Pons (tissue), 1 donor: ENCODE measurements around the gene PYROXD2.

Source experiments
- DNase-seq: peaks from one replicate; pipeline ENCODE4 v3.0.0-alpha.2; 2016; ENCODE audit warnings: low spot score

The PYROXD2 gene

DNA sequence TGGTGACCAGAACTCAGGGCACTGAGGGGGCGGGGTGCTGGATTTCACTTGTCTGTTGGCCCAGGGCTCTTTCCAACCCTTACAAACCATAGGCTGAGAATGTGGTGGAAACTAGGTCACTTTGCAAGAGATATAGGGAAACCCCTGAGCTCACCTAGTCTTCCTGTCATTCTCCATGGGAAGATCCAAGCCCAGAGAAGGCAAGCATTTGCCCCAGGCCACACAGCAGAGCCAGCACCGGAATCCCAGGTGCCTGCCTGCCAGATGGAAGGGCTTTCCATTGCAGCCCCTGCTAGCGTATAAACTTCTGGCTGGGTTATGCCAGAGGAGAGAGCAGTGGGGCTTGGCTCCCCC, 427 bp downstream of the PYROXD2 start:
- no peak for DNase-seq

- DNase-seq, result no peak
Measured at GRCh38 chr10:98411768-98412167, 3.2 kb downstream of the PYROXD2 start.

GRCh38 chr10:98411166-98411565, 3.8 kb downstream of the PYROXD2 start:
- no peak for DNase-seq

GRCh38 chr10:98410759-98411158, 4.2 kb downstream of the PYROXD2 start:
- DNase-seq, result no peak

DNA sequence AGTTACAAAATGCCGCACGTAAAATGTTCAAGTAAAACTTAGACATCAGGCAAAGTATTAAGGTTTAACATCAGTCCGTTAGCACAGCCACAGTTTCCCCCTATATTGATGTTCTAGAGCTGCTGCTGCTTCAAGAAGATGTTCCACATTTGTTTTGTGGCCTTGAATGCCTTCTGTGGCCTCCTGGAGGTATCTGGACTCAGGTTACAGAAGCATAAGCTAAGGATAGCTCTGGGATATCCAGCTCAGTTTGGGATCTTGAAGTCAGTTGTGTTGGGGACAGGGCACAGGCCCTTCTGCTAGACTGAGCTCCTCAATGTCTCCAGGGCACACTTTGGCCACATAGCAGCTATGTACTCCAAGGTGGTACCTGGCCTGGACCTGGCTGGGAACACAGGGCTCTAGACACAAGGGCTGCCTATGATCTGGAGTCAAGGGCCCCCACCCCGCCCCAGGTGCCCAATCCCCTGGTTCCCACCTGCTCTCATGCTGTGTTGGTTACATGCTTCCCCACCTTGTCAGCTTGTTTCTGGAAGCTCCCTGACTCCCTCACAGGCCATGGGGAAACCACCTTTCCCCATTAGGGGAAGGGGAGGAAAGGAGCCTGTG, 4.7 kb downstream of the PYROXD2 start:
- DNase-seq, result no peak

- DNase-seq, result no peak
Measured at GRCh38 chr10:98408799-98409198, 6.2 kb downstream of the PYROXD2 start.

- no peak for DNase-seq
Measured at GRCh38 chr10:98407744-98408241, 7.2 kb downstream of the PYROXD2 start.

DNA sequence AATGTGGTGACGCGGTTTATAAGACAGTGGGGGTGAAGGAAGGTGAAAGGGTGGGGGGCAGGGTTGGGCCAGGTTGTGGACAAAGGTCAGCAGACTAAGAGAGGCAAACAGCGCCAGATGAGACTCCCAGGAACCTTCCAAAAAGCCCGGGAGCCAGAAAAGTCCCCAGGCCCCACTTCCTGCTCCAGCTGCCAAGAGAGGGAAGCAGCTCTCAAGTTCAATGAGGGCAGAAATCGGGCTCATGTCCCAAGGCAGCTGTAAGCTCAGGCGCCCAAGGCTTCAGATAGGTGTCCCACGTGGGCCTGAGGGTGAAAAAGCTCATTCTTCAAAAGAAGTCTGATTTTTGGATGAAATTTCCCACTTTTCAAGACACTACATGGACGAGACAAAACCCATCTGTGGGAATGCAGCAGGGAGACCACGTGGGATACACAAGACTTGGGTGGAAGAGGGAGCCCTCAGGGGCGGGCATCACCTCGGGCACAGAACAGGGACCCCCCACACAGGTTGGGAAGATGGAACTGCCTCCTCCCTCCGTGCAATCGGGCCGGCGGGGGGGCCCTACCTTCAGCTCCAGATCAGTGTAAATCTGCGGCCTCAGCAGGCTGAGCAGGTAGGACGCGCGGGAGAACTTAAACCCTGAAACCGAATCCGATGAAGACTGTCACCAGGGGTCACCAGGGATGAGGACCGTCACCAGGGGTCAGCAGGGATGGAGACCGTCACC, 7.8 kb downstream of the PYROXD2 start:
- no peak for DNase-seq

DNA sequence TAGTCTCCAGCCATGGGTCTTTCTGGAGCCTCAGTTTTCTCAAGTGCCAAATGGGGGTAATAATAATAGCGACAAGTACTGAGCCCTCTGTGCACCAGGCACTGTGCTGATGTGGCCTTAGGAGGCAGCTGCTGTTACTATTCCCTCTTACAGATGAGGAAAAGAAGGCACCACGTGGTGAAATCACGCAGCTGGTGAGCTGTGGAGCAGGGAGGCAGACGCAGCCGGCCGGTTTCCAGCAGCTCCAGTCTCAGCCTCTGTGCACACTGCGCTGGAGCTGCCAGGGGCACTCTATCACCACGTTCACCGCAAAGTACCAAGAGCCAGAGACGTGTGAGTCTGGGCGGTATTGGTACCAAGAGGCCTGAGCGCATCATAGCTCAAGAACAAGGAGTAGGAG, 9.6 kb downstream of the PYROXD2 start:
- DNase-seq, result peak; percentile 35

DNA sequence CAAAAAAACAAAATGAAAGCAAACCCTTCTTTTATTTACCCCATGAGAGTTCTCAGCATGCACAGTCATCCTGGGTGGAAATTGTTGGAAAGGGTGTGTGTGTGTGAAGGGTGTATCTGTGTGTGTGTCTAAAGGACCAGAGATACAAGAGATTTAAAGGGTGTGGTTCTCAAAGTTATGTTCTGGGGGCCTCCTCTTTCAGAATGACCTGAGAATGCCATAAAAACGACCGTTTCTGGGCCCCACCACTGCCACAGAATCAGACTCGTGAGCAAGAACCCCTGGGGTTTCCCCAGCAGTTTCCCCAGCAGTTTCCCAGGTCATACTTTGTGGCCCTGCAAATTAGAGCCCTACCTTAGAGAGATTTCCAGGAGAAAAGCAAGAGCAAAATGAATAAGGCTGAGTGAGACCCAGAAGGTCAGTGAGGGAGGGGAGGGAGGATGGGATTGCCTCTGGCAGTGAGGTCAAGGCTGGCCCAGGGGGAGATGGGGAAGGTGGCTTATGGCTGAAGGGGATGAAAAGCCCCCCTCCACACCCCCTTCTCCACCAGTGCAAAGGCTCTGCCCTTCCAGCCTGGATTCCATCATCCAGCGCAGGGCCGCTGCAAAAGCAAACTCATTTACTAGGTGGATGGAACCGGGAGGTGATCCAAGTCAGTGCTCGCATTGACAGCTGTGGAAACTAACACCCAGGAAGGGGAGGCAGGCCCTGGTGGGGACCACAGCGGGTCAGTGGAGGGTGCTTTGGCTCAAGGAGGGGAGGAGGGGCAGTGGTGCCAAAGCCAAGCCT, 10.2 kb downstream of the PYROXD2 start:
- no peak for DNase-seq

DNA sequence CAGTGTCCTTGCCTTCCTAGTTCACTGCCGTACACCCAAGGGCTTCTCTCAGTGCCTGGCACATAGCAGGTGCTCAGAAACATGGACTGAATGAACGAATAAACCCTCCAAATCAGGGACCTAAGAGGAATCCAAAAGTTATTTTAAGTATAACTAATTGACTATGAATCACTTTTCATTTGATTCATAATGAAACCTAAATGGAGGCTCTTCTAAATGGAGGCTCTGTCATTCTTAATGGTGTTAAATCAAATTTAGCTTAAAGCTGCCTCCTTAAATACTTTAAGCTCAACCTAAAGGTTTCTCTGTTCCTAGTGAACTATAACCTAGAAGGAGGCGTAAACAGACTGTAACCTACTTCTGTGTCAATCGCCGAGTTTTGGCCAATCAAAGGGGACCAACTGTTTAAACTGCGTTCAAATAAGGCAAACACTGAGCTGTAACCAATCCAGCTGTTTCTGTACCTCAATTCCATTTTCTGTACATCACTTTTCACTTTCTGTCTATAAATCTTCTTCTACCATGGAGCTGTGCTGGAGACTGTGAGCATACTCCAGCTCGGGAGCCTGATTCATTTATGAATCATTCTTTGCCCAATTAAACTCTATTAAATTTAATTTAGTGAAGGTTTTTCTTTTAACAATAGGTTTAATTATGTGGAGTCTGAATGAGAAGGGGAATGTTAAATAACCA, 11.0 kb downstream of the PYROXD2 start:
- no peak for DNase-seq

GRCh38 chr10:98402931-98403718, 11.9 kb downstream of the PYROXD2 start:
- DNase-seq, result no peak

- DNase-seq, result no peak
Measured at GRCh38 chr10:98402478-98402877, 12.5 kb downstream of the PYROXD2 start.

GRCh38 chr10:98400482-98400881, 14.5 kb downstream of the PYROXD2 start:
- no peak for DNase-seq

- no peak for DNase-seq
Measured at GRCh38 chr10:98399784-98400183, 15.2 kb downstream of the PYROXD2 start.

- DNase-seq, result no peak
Measured at GRCh38 chr10:98397089-98397600, 17.8 kb downstream of the PYROXD2 start.

DNA sequence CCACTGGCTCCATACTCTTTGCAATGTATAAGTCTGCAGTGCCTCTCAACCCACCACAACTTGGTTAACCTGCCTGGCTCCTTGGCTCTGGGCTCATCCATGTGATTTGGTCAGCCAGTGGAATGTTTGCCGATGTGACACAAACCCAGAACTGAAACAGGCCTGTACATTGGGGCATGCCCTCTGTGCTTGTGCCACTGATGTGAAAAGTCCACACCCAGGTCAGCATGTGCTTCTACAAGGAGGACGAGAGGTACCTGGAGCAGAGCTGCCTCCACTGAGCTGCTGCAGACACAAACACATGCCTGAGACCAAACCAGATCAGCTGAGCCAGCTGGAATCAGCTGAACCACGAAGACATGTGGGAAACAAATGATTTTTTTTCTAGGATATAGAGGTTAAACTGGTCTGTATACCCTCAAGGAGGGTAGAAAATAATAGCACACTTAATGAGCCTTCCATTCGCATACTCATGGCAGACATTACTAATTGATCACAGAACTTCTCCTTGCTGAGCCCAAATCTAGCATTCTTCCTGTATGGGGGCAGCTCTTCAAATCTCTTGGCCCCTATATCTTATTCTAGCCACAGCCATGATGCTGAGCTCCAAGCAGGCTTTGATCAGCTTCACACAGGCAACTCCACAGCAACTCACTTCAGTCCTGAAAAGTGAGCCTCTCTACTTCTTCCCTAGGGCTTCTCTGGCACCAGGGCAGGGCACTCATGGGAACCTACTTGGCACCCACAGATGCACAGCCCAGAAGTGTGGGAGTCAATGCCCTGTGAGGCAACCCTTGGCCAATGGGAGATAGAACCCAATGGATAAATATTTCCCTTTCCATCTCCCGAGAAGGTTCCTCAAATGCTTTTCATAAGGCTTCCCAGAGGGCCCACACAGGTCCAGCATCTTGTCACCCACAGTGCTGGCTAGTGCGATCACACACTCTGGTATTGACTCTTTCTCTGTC, 18.6 kb downstream of the PYROXD2 start:
- no peak for DNase-seq

DNA sequence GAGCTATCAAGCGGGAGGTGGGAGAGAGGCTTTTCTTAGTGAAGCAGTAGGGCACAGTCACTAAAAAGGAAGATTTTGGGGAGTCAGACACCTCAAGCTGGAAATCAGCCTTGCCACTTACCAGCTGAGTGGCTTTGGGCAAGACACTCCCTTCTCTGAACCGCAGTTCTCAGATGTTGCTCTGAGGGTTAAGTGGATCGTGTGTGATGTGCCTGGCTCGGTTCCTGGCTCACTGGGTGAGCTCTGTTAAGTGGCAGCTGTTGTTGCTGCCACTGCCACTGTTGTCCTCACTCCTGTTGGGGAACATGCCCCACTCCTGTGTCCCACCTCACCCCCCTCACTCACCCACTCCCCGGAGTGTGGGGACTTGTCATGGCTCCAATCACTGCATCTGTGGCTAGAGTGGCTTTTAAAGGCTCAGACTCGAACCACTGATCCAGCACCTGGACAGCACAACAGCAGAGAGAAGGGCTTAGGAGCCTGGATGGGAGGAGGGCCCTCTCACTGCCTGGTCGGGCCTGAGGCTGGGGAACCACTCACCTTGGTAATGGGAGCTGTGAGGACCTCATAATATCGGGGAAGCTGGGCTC, 20.0 kb downstream of the PYROXD2 start:
- no peak for DNase-seq

- peak; percentile 29 for DNase-seq
Measured at GRCh38 chr10:98391578-98391991, 23.4 kb downstream of the PYROXD2 start.

GRCh38 chr10:98391065-98391464, 23.9 kb downstream of the PYROXD2 start:
- DNase-seq, result no peak
